Measurements from ENCODE around the gene FARP1.

DNA sequence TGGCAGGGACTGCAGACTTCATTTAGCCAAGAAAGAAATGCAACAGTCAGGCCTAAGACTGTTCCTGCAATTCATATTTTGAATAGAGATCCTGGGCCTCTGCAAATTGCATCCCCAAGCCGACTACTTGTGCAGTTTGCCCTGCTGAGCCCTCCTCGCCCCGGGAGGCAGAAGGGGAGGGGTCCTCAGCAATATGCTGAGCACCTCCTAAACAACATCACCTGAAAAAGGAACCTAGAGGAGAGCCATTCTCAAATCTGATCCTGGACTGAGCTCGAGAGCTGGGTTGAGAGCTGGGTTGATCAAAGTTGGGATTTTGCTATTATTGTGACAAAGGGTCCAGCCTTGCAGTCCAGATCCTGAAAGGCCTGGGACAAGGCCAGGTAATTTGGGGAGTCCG lies 304.2 kb downstream of the FARP1 start:
- TF ChIP-seq, protein P1, sequence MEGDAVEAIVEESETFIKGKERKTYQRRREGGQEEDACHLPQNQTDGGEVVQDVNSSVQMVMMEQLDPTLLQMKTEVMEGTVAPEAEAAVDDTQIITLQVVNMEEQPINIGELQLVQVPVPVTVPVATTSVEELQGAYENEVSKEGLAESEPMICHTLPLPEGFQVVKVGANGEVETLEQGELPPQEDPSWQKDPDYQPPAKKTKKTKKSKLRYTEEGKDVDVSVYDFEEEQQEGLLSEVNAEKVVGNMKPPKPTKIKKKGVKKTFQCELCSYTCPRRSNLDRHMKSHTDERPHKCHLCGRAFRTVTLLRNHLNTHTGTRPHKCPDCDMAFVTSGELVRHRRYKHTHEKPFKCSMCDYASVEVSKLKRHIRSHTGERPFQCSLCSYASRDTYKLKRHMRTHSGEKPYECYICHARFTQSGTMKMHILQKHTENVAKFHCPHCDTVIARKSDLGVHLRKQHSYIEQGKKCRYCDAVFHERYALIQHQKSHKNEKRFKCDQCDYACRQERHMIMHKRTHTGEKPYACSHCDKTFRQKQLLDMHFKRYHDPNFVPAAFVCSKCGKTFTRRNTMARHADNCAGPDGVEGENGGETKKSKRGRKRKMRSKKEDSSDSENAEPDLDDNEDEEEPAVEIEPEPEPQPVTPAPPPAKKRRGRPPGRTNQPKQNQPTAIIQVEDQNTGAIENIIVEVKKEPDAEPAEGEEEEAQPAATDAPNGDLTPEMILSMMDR (IDR thresholded peaks at IDR 0.05), result no peak
- TF ChIP-seq TEAD4 (IDR thresholded peaks at IDR 0.05; ENCODE audit: borderline replicate concordance, insufficient read depth) (no peak), RCOR1 (IDR thresholded peaks at IDR 0.05; ENCODE audit: low read length) (no peak), EP300 (IDR thresholded peaks at IDR 0.05; ENCODE audit: borderline replicate concordance in 1 of 2, low read depth in 1 of 2, low read length in 1 of 2) (no peak)
